Raji (cell line): Measurements from ENCODE around the gene PZP.

Source experiments
- POLR2A ChIP-seq: IDR thresholded peaks from 2 replicates; pipeline ENCODE4 v1.6.1; 2011; ENCODE audit warnings: low read depth, low read length, control low read depth; ENCODE audit not compliant: insufficient read depth

Gene PZP

GRCh38 chr12:9208229-9208628 lies at the start of gene PZP:
PZP (minus strand) TSS chr12:9208395; CDS start chr12:9208341, 54 bp downstream.
- TF ChIP-seq POLR2A, result no peak

- no peak for TF ChIP-seq POLR2A
These were observed 48.7 kb upstream of the PZP start for GRCh38 chr12:9256758-9257405.

- no peak for TF ChIP-seq POLR2A
These were observed 48.1 kb upstream of the PZP start for GRCh38 chr12:9256341-9256740.

- no peak for TF ChIP-seq POLR2A
These were observed 47.6 kb upstream of the PZP start for GRCh38 chr12:9255837-9256236.

- TF ChIP-seq POLR2A, result no peak
These were observed 45.3 kb upstream of the PZP start for GRCh38 chr12:9253464-9253863.

- no peak for TF ChIP-seq POLR2A
These were observed 44.1 kb upstream of the PZP start for GRCh38 chr12:9252256-9252655.

GRCh38 chr12:9248435-9248834 lies 40.2 kb upstream of the PZP start:
- TF ChIP-seq POLR2A, result no peak

- TF ChIP-seq POLR2A, result no peak
These were observed 36.7 kb upstream of the PZP start for GRCh38 chr12:9244894-9245293.

- TF ChIP-seq POLR2A, result no peak
These were observed 35.9 kb upstream of the PZP start for GRCh38 chr12:9243999-9244649.

- no peak for TF ChIP-seq POLR2A
These were observed 33.1 kb upstream of the PZP start for GRCh38 chr12:9241301-9241700.

- no peak for TF ChIP-seq POLR2A
These were observed 32.6 kb upstream of the PZP start for GRCh38 chr12:9240776-9241175.

- TF ChIP-seq POLR2A, result no peak
These were observed 29.1 kb upstream of the PZP start for GRCh38 chr12:9237286-9237685.

GRCh38 chr12:9235519-9235918 lies 27.3 kb upstream of the PZP start:
- no peak for TF ChIP-seq POLR2A

- no peak for TF ChIP-seq POLR2A
These were observed 19.8 kb upstream of the PZP start for GRCh38 chr12:9227950-9228349.

GRCh38 chr12:9223830-9224229 lies 15.6 kb upstream of the PZP start:
- TF ChIP-seq POLR2A, result no peak

GRCh38 chr12:9221483-9221882 lies 13.3 kb upstream of the PZP start:
- TF ChIP-seq POLR2A, result no peak

- no peak for TF ChIP-seq POLR2A
These were observed 6.3 kb upstream of the PZP start for GRCh38 chr12:9214534-9214933.
